Inferior parietal cortex (tissue), 1 donor: ENCODE results near the gene FAM222B.
"Not testable (repeated sequence)": the region's sequence is repeated elsewhere in the genome, so short reads cannot be mapped to it uniquely, and the experiment has no call there.

Experiments used
- DNase-seq: peaks from one replicate; pipeline ENCODE4 v3.0.0-alpha.2; 2016; ENCODE audit errors: extremely low spot score

FAM222B gene

DNA sequence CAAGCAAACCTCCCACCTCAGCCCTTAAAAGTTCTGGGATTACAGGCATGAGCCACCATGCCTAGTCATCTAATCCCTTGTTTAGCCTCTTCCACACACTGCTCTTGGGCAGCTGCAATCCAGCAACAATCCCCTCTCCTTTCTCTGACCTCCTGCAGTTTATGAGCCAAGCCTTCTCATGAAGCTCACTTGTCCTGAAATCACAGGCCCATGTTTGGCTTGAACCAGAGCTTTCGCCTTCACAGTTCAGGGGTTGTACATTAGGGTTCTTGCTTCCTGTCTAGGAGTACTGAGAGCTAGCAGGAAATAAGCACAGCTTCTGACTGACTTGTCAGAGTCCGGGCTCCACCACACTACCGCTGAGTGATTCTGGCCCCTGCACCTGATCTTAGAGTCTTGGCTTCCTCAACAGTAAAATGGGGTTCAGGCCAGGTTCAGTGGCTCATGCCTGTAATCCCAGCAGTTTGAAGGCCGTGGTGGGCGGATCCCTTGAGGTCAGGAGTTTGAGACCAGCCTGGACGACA is 28.5 kb upstream of the FAM222B start:
- DNase-seq = no peak

DNA sequence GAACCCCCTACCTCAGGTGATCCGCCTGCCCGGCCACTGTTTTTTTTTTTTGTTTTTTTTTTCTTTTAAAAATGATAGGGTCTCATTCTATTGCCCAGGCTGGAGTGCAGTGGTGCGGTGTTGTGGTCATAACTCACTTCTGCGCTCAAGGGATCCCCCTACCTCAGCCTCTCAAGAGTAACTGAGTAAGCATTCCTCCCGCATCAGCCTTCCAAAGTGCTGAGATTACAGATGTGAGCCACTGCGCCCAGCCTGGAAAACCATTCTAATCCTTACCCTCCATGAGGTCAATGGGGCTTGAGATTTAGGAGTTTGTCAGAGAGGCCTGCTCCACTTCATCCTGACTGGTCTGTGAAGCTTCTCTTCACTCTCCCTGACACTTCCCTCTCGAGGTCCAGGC is 24.7 kb upstream of the FAM222B start:
- no peak for DNase-seq

DNA sequence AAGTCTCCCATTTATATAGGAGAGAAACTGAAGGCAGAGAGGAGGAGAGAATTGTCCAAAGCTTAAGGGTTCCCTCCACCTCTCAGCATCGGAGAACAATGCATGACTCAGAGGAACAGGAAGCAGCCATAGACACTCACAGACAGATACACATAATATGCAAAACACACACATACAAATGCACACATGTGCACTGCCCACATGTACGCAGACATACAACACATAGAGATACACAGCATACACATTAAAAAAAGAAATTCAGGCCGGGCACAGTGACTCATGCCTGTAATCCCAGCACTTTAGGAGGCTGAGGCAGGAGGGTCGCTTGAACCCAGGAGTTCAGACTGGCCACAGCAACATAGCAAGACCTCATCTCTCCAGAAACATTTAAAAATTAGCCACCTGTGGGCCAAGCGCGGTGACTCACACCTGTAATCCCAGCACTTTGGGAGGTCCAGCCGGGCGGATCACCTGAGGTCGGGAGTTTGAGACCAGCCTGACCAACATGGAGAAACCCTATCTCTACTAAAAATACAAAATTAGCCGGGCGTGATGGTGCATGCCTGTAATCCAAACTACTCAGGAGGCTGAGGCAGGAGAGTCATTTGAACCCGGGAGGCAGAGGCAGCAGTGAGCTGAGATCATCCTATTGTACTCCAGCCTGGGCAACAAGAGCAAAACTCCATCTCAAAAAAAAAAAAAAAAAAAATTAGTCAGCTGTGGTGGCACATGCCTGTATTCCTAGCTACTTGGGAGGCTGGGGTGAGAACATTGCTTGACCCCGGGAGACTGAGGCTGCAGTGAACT is 23.6 kb upstream of the FAM222B start:
- no peak for DNase-seq

DNA sequence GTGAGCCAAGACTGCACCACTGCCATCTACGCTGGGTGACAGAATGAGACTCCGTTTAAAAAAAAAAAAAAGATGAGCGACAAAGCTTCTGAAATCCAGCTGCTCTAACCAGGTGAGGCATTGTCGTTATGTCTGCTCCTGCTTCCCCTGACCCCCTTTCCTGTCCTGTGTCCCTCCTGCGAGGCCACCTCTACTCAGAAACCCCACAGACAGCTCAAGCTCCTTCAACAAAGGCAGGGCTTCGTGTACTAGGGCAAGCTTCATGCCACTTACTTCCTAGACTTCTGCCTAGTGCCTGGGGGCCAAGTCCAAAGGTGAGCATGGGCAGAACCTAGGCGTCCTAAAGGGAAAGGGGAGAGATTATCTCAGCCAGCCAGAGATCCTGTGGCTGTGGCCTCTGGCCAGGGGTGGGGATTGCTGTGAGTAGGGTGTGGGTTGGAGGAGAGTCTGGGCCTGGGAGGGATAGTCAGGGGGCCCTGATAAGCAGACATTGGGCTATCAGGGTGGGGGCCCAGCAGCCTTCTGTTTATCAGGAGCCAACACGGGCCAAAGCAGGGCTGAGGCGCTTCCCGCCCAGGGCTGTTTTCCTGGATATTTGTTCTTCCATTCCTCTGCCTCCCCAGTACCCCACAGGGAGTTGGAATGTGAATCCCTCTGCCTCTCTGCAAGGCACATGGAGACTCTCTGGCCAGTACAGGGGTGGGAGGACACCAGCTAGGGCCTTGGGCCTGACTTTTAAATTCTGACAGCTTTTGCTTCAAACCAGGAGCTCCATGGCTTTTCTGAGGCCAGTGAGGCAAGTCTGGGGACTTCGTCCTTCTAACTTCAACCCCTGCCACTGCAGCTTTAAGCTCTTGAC is 22.6 kb upstream of the FAM222B start:
- DNase-seq = peak; percentile 43

DNA sequence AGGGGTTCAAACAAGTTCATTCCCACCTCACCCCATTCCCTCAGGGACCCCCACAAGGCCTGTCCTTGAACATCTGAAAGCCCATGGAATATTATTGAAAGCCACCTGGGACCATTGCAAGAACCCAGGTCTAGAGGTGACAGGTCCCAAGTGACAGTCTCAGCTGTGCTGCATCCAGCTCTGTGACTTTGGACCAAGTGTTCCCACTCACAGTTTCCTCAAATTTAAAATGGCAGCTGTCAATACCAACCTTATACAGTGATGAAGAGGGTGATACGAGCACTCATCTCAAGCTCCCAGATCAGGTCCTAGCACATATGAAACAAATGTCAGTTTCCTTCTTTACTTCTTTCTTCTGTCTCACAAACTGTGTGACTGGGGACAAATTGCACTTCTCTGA is 21.4 kb upstream of the FAM222B start:
- no peak for DNase-seq

DNA sequence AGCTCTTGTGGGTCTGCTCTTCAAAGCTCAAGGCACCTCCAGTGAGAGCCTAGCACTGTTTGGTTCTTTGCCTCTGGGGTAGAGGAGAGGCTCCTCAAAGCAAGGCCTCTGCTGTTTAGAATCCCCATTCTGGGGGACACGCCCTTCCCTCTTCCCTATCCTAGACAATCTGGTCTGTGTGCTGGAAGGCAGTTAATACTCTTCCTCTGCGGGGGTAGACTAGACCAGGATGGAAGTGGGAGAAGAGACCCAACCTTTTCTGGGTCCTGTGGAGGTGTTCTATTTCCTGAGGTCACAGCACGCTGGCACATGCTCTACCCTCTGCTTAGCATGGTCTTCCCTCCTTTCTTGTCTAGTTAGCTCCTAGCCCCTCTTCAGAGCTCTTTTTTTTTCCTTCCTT is 20.0 kb upstream of the FAM222B start:
- no peak for DNase-seq

DNA sequence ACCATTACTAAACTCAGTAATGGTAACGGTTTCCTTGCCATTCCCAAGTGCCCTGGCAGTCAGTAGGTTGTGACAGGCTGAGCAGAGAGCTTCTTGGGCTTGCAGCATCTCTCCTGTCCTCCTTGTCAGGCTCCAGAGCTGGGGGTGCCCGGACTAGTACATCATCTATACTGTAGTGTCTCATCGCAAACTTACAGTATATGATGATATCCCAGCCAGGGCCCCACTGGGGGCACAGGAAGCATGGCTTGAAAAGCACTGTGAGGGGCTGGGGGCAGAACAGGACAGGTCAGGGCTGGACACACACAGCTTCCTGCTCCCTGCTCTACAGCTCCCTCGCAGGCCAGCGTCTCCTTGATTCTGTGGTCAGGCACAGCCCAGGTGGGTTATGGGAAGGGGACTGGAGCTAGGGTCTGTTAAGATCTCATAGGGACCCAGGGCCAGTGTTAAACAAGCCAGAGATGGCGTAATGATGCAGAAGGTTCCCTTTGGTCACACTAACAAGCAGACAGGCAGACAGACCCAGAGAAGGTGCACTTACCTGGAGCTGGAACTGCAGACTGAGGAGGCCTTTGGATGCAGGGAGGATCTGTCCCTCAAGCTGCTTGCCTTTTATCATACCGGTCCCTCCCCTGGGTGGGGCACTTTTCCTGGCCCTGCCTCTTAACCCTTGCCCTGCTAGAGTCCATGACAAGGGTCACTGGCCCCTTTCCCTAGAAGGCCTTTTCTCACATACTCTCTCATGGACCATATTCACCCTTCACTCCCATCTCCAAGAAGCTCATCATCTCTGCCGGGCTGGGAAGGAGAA is 19.0 kb upstream of the FAM222B start:
- DNase-seq = peak; percentile 24

DNA sequence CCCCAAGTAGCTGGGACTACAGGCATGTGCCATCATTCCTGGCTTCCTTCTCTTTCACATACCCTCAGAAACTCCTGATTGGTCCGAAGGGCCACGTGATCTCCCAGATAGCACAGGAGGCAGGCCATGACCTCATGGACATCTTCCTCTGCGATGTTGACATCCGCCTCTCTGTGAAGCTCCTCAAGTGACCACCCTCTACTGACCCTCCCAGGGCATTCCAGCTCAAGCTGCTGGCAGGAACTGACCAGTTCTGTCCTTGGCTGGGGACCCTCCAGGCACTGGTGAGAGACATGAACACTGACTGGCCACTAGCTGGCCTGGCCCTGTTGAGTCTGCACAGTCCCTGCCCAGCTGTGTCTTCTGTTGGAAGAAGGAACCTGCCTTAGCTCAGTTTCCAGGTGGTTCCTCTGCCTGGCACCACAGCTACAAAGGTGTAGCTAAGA is 17.8 kb upstream of the FAM222B start:
- no peak for DNase-seq

DNA sequence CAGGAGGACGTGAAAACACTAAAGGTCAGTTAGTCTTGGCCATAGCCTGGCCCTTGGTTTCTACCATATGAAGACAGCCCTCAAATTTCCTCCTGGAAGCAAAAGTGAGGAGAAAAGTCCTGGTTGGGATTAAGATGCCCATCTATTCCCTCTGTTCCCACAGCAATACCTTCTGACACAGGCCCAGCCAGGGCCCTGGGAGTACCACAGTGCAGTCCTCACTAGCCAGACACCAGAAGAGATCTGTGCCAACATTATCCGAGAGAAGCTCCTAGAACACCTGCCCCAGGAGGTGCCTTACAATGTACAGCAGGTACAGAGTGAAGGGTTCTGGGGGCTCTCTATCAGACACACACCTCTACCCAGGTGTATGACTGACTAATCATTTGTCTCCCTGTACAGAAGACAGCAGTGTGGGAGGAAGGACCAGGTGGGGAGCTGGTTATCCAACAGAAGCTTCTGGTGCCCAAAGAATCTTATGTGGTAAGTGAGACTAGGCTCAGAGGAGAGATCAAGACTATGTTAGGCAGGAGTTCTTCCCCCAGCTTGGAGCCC is 16.3 kb upstream of the FAM222B start:
- DNase-seq = no peak

DNA sequence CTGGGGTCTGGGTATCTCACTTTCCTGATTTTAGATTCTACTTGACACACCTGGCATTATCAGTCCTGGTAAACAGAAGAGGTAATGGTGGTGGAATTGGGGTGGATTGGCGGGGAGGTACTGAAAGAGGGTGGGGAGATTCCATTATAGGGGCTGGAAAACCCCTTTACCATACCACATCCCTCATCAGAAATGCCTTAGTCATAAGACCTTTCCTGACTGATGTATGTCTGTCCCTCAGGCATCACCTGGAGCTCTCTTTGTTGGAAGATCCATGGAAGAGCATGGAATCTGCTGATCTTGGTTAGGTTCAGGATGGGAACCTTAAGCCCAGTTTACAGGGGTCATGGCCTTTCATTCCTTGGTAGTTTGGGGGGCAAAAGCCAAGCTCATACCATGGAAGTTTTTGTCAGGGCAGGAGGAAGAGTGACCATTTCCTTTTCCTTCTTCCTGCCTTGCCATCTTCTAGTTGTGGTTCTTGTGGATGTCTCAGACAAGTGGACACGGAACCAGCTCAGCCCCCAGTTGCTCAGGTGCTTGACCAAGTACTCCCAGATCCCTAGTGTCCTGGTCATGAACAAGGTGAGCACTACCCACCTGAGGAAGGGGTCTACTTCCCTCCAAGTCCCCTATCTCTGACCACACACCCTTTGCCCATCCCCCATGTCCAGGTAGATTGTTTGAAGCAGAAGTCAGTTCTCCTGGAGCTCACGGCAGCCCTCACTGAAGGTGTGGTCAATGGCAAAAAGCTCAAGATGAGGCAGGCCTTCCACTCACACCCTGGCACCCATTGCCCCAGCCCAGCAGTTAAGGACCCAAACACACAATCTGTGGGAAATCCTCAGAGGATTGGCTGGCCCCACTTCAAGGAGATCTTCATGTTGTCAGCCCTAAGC is 15.6 kb upstream of the FAM222B start:
- DNase-seq = no peak

DNA sequence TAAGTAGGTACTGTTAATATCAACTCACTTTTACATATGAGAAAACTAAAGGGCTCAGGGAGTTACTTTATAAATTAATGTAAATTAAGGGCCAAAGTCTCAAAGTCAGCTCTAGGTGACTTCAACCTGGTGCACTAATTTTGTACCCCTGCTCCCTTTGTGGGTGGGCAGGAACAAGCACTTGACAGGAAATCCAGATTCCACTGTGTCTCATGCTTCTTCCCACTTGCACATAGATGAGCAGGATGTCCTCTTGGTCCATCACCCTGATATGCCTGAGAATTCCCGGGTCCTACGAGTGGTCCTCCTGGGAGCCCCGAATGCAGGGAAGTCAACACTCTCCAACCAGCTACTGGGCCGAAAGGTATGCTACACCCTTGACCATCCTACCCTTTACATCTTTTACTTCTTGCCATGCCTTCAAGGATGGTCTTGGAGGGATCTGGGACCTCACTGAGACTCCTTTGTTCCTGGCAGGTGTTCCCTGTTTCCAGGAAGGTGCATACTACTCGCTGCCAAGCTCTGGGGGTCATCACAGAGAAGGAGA is 13.5 kb upstream of the FAM222B start:
- DNase-seq = no peak

DNA sequence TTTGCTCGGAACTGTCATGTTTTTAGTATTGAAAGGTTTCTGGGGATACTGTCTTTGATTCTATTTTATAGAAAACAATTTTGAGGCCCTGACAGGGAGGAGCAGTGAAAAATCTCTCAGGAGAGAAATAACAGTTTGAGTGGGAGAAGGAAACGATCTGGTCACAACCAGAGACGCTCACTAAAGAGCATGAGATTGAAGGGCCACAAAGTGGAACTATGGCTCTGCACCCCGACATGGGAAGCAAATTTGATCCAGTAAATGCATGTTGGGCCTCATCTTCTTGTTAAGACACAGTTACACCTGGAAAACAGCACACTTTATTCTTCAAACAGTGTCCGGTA is 12.7 kb upstream of the FAM222B start:
- no peak for DNase-seq

DNA sequence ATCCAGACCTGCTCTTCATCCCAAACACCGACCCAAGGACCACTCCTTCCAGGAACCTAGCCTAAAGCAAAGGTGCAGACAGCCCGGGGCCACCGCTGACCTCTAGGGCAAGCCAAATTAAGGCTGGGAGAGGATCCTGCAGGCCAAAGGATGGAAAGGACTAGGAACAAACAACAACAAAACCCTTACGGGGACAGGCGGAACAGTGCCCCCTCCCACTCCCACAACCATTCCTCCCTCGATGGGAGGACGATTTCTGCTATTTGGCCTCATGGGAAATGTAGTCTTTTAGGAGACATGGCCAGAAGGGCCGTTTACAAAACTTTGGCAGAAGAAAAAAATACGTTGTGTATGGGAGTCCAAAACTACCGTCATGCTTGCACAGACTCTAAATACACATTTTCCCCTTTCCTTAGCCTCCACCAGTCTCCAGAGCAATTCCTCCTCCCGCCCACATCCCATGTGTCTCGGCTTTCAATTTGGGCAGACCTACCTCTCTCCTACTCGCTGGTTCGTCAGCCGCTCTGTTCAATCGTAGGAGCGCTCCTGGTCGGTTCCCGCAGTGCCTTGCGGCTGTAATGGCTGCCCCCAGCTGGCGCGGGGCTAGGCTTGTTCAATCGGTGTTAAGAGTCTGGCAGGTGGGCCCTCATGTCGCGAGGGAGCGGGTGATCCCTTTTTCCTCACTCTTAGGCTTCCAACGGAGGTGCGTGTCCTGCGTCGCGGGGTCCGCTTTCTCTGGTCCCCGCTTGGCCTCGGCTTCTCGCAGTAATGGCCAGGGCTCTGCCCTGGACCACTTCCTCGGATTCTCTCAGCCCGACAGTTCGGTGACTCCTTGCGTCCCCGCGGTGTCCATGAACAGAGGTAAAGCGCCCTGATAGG is 12.1 kb upstream of the FAM222B start, which contains the start of gene ERAL1:
Gene ERAL1 (plus strand): TSS at position 560 of the 879 bp plus-strand sequence. CDS start 19 bp downstream, at position 579.
- peak; percentile 87 for DNase-seq

DNA sequence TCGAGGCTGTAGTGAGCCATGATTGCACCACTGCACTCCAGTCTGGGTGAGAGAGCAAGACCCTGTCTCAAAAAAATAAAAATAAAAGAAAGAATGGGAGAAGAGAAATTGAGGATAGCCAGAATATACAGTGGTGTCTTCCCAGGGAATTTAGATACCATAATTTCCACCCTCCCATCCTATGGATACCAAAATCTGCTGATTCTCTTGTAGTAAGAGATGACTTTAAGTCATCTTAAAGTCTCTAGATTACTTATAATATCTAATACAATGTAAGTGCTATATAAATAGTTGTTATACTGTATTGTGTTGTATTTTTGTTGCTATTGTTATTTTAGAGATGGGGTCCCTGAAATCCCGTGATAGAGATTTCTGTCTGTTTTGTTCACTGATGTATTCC is 10.7 kb upstream of the FAM222B start:
- no peak for DNase-seq

DNA sequence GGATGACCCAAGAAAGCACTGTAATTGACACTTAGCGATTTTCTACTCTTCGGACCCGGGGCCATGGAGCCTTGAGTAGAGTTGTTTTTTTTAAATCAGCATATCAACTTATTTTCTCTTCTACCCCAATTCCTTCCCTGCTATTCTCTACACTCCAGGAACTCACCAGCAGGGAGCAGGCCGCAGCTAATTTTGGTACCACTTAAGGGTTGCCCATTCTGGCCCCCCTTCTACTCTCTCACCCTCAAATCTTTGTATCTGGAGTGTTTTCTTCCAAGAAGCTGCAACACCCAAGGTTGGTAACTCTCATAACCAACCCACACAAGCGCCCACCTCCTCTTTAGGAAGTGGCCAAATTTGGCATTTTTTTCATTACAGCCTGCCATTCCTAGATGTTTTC is 6.7 kb upstream of the FAM222B start:
- no peak for DNase-seq

DNA sequence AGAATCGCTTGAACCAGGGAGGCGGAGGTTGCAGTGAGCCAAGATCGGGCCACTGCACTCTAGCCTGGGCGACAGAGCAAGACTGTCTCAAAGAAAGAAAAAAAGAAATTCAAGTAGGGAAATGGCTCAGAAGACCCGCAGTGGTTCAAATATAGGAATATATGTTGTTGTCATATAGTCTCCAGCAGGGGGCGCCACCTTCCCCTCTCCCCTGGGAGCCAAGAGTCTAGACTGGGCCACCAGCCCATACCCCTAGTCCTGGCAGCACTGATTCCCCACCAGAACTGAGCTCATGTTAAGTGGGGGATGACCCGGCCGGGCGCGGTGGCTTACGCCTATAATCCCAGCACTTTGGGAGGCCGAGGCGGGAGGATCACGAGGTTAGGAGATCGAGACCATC is 6.1 kb upstream of the FAM222B start:
- not testable (repeated sequence) for DNase-seq

DNA sequence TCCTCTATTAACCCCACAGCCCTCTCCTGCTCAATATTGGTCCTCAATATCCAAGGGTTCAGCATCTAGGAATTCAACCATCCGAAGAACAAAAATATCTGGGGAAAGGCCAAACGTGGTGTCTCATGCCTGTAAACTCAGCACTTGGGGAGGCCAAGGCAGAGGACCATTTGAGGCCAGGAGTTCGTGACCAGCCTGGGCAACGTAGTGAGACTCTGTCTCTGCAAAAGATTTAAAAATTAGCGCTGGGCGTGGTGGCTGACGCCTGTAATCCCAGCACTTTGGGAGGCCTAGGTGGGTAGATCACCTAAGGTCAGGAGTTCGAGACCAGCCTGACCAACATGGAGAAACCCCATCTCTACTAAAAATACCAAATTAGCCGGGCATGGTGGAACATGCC is 4.1 kb upstream of the FAM222B start:
- DNase-seq = not testable (repeated sequence)

DNA sequence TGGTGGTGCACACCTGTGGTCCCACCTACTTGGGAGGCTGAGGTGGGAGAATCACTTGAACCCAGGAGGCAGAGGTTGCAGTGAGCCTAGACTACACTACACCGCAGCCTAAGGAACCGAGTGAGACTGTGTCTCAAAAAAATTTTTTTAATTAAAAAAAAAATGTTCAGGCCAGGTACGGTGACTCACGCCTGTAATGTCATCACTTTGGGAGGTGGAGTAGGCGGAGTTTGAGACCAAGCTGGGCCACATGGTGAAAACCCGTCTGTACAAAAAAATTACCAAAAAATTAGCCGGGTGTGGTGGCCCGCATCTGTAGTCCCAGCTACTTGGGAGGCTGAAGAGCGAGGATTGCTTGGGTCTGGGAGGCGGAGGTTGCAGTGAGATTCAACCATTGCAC is 3.6 kb upstream of the FAM222B start:
- no peak for DNase-seq

DNA sequence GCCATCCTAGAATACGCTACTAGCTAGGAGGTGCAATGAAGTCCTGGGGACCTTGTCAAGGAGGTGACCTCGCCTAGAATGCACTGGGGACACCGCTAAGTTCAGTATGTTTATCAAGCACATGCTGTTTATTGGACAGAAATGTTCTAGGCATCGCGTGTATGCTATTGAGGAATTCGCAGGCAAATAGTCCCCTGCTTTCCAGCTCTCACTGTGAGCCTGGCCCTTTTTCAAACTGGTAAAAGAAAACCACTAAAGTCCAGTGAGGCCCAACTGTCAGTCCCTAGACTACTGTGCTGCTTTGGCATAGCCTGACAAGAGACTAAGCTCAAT is 1.2 kb upstream of the FAM222B start:
- DNase-seq = no peak
